ENCODE measurements around the gene DNAH1. TPM values are rescaled to one million over a fixed set of nuclear protein-coding genes. Genes with fewer than 3 reads are reported as not detected.

The DNAH1 gene
- total and polyA plus RNA-seq, 3 donors from 2014 or later: 40.0 to 50.4 (median 49.1) TPM

GRCh38 chr3:52343946-52344600, 28.0 kb downstream of the DNAH1 start:
- Histone ChIP-seq H3K9me3 (no peaks in the 10 kb centered on the region), H3K27me3 (no peaks in the 10 kb centered on the region), H3K27ac (no peak overlapping the region), H3K4me1 (no peaks in the 10 kb centered on the region), H3K36me3 (ENCODE audit: low read depth, missing control alignments) (no peaks in the 10 kb centered on the region), H3K4me3 (no peak overlapping the region)
- 90 to 92% methylated on average over 5 to 11 of the region's 11 CpGs for WGBS, 2 donors
- no peak for TF ChIP-seq POLR2A (IDR thresholded peaks at IDR 0.05)
- TF ChIP-seq, protein P1, sequence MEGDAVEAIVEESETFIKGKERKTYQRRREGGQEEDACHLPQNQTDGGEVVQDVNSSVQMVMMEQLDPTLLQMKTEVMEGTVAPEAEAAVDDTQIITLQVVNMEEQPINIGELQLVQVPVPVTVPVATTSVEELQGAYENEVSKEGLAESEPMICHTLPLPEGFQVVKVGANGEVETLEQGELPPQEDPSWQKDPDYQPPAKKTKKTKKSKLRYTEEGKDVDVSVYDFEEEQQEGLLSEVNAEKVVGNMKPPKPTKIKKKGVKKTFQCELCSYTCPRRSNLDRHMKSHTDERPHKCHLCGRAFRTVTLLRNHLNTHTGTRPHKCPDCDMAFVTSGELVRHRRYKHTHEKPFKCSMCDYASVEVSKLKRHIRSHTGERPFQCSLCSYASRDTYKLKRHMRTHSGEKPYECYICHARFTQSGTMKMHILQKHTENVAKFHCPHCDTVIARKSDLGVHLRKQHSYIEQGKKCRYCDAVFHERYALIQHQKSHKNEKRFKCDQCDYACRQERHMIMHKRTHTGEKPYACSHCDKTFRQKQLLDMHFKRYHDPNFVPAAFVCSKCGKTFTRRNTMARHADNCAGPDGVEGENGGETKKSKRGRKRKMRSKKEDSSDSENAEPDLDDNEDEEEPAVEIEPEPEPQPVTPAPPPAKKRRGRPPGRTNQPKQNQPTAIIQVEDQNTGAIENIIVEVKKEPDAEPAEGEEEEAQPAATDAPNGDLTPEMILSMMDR (IDR thresholded peaks at IDR 0.05): no peak
- DNase-seq: no peak
- intact Hi-C loops (cut with DNase I; ENCODE audit: low total_unique reads): loop anchor here (5.0 kb wide), 1 partner anchor 52 kb away; no protein-coding TSS in a partner anchor

DNA sequence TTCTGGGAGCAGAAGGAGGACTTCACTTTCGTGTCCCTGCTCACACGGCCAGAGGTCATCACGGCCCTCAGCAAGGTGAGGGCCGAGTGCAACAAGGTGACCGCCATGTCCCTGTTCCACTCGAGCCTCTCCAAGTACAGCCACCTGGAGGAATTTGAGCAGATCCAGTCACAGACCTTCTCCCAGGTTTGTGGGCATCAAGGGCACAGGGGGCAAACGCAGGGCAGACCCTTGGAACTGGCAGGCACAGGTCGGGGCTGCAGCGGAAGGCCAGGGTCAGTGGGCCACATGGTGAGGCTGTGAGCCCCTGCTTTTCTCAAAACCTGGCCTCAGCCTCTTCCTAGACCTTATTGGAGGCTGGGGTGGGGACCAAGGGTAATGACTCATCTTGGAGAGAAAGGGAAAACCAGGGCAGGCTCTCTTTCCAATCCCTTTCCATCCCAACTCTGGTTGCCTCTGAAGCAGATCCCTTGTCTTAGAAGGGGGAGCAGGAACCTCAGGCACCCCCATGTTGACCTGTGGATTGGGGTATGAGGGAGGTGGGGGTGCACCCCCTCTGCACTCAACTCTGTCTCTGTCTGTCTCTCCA, 29.5 kb downstream of the DNAH1 start:
- Histone ChIP-seq H3K9me3 (no peaks in the 10 kb centered on the region), H3K4me1 (no peaks in the 10 kb centered on the region), H3K36me3 (ENCODE audit: low read depth, missing control alignments) (no peaks in the 10 kb centered on the region), H3K27ac (no peak overlapping the region), H3K27me3 (no peaks in the 10 kb centered on the region), H3K4me3 (no peak overlapping the region)
- TF ChIP-seq POLR2A (IDR thresholded peaks at IDR 0.05): no peak
- TF ChIP-seq, protein P1 (IDR thresholded peaks at IDR 0.05): no peak
- no peak for DNase-seq
- intact Hi-C loops (cut with DNase I; ENCODE audit: low total_unique reads): no loop called here
- WGBS, 2 donors: 94 to 100% methylated on average over 7 to 9 of the region's 9 CpGs

GRCh38 chr3:52346623-52347530, 30.8 kb downstream of the DNAH1 start:
- H3K27me3 ChIP-seq: no peaks in the 10 kb centered on the region
- TF ChIP-seq, protein P1 (IDR thresholded peaks at IDR 0.05): no peak
- TF ChIP-seq POLR2A (IDR thresholded peaks at IDR 0.05): no peak
- no peaks in the 10 kb centered on the region for H3K4me1 ChIP-seq
- H3K9me3 ChIP-seq: no peaks in the 10 kb centered on the region
- H3K36me3 ChIP-seq (ENCODE audit: low read depth, missing control alignments): no peaks in the 10 kb centered on the region
- H3K4me3 ChIP-seq: no peak overlapping the region
- H3K27ac ChIP-seq: no peak overlapping the region
- WGBS, 2 donors: 85 to 92% methylated on average over 15 to 16 of the region's 16 CpGs
- DNase-seq: no peak
- intact Hi-C loops (cut with DNase I; ENCODE audit: low total_unique reads): no loop called here

GRCh38 chr3:52347716-52348635, 31.9 kb downstream of the DNAH1 start:
- WGBS, 2 donors: 91 to 92% methylated on average over 12 to 13 of the region's 13 CpGs
- Histone ChIP-seq H3K36me3 (ENCODE audit: low read depth, missing control alignments) (no peaks in the 10 kb centered on the region), H3K4me1 (no peaks in the 10 kb centered on the region)

More at GRCh38 chr3:52347716-52348635, 31.9 kb downstream of the DNAH1 start:
- Histone ChIP-seq H3K27ac (no peak overlapping the region), H3K27me3 (no peaks in the 10 kb centered on the region), H3K4me3 (no peak overlapping the region), H3K9me3 (no peaks in the 10 kb centered on the region)
- no peak for DNase-seq
- intact Hi-C loops (cut with DNase I; ENCODE audit: low total_unique reads): no loop called here
- TF ChIP-seq, protein P1 (IDR thresholded peaks at IDR 0.05): no peak
- no peak for TF ChIP-seq POLR2A (IDR thresholded peaks at IDR 0.05)

Measured in testis (tissue), 3 donors.